Measurements from ENCODE around the gene SLC10A7. TPM values are rescaled to one million over a fixed set of nuclear protein-coding genes. Genes with fewer than 3 reads are reported as not detected.

The SLC10A7 gene
- polyA plus RNA-seq, 4 donors, result 12.9 to 16.5 (median 14.9) TPM

DNA sequence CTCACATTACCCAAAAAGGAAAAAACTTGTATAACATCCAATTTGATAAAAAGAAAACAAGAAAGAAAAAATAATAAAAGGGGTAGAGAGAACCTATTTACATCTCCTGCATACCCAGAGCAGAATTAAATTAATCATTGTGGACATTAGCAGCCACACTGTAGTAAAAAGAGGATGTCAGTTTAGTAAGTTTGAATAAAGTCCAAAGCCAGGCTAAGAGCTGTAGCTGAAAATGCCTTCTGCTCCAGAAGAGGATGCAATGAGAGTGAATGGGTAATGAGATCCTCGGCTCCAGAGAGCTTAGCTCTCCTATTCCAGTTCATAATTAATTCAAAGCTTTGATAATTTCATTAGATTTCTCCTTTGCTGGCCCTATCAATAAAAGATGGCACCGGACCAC, 78.2 kb downstream of the SLC10A7 start:
- DNase-seq (ENCODE audit: low read depth in 4 of 4, low spot score in 2 of 4), result no peak

DNA sequence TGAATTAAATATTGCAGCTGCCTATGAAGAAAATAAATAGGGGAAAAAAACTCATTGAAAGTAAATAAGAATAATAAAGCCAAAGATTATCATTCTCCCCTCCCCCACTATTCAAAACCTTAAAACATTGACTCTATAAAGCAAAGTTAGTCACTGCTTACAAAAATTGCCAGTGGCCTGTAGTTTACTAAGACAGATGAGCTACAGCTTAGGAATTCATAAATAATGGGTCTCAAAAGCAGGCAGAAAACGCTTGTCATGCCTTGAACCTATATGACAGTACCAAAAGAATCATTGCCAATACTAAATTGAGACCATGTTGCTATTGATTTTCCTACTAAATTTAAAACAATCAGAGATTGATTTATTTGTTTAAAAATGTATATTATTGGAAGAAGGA, 78.9 kb downstream of the SLC10A7 start:
- DNase-seq (ENCODE audit: low read depth in 4 of 4, low spot score in 2 of 4), result no peak

DNA sequence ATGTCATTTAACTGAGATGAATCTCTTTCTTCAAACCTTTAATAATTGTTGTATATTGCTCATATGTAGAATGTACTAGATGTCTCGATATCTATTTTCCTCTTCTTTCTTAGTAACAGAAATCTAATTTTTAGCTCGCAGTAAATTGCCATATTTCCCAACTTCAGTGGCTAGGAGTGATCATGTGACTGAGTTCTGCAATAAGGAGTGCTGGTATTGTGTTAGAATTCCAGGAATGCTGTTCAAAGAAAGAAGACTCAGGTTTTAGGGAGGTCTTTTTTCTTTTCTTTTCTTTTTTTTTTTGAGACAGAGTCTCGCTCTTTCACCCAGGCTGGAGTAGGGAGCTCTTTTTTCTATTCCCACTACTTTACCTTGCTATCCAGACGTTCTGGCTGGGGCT, 81.7 kb downstream of the SLC10A7 start:
- no peak for DNase-seq (ENCODE audit: low read depth in 4 of 4, low spot score in 2 of 4)

DNA sequence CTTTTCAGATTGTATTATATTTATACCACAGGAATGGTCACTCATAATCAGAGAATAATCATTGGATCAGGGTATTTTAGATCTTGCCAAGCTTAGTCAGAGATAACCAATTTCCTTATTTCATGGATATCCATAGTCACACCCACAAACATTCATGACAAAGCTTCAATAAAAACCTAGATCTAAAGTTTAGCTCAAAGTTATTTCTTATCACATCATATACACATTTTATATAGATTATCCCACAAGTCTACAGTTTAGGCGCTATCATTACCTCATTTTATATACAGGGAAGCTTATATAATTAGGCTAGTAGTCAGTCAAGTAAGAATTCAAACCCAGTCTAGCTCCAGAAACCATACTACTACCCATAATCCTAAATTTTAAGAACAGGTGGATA, 82.3 kb downstream of the SLC10A7 start:
- DNase-seq (ENCODE audit: low read depth in 4 of 4, low spot score in 2 of 4), result no peak

DNA sequence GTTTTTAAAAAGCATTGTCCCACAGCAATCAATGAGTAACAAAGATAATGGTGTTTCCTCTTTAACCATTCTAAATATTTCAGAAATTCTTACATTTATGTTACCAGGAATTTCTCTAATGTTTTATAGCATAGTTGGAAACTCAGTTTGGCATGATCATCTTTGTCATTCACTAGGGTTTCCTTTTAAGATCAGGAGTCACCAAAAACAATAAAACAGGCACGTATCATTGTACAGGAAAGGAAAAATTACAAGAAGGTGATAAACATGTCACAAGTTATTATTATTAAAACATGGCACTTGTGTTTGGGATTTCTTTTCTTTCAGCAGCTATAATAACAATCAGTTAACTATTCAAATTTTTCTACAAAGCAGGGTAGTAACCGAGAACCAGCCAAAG, 84.0 kb downstream of the SLC10A7 start:
- DNase-seq (ENCODE audit: low read depth in 4 of 4, low spot score in 2 of 4), result no peak

DNA sequence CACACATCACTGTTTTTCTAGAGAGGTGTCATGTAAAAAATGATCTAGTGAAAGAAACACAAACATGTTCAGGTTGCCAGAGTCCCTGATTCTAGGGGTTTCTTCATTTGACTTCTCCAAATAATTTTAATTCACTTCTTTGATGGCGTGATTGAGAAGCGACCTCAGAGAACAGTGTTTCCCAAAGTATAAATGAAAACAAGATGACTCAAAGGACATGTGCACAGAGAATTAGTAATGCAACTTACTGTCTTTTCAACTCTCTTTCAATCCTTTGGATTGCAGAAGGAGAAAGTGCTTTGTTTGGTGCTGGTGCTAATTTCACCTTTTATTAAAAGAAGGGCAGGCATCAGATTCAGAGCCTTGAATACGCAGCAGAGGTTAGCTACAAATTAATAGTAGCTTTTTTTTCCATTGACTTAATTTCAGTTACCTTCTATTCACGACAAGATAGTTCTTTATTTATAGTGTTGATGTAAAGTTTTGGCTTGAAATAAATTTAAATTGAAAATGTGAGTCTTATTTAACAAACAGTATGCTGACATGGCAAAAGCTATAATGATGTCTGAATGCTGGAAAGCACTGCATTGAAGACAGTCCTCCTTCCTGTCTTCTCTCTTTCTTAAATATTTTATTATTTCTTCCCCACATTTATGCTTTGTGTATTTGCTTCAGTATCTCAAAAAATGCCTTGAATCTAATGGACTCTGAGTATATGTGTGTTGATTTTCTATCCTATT, 85.1 kb downstream of the SLC10A7 start:
- no peak for DNase-seq (ENCODE audit: low read depth in 4 of 4, low spot score in 2 of 4)

DNA sequence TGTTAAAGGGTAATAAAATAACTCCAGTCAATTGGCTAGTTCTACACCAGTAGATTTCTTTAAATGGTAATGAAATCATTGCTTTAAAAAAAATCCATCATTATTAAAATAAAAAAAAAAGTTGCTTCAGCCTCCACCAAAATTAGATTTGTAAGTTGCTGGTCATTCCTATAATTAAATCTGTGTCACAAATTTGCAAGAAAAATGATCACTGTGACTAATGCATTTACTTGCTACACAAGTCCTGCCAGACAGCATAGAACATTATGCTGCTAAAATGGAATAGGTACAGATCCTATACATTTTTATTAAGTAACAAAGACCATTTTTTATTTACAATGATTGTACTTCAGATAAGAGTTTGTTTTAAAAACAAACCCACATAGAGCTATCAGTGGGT, 85.8 kb downstream of the SLC10A7 start:
- no peak for DNase-seq (ENCODE audit: low read depth in 4 of 4, low spot score in 2 of 4)

DNA sequence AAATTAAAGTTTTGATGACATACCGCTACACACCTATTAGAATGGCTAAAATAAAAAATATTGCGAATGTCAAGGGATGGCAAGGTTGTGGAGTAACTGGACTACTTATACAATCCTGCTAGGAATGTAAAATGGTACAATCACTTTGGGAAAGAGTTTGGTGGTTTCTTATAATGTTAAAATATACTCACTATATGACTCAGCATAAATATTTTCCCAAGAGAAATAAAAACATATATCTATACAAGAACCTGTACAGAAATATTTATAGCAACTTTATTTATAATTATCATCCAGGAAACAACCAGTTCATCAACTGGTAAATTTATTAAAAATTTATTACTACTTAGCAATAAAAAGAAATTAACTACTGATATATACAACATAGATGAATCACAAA, 89.7 kb downstream of the SLC10A7 start:
- DNase-seq (ENCODE audit: low read depth in 4 of 4, low spot score in 2 of 4), result no peak

DNA sequence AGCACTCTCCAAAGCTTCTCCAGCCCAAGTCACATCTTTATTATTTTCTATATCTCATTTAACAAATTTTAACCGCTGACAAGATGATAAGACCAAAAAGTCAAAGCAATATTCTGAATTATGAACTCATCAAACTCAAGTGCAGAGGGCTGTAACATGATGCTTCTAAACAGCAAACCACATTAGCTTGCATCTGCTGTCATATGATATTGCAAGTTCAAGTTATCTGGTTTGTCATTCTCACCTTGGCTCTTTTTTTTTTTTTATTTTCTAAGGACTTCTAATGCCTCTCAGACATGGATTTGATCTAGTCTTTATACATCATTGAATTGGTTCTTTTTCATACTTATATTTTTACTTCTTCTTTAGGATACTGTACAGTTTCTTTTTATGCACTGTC, 93.4 kb downstream of the SLC10A7 start:
- DNase-seq (ENCODE audit: low read depth in 4 of 4, low spot score in 2 of 4), result no peak

DNA sequence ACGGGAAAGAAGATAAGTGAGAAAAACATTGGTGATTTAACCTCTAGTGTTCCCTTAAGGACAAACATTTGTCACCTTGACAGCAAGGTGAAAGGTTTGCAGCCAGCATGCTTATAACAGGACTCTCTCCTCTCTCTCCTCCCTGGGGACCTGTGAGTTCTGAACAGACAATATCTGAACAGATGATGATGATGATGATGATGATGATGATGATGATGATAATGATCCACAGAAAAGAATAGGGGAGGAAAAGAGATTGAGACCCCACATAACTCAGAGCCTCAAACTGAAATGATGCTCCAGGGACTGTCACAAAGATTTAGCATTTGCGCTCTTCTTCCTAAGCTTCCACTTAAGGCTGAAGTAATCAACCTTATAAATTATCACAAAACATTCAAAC, 103.9 kb downstream of the SLC10A7 start:
- DNase-seq (ENCODE audit: low read depth in 4 of 4, low spot score in 2 of 4), result no peak

DNA sequence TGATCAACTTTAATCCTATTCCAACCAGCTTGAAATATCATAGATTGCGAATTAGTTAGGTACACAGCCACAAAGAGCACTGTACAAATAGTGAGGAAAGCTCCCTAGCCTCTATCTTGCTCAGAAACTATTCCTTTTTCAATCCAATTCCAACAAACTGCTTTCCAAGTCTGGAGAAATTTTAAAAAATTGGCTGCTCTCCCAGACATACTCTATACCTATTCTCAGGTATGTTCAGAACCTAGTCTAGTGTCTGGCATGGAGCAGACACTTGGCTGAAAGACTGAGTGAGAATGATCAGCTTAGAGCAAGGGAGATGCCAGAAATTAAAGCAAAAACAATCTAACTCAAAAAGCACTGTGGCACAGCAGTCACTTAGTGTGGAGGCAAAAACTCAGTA, 105.9 kb downstream of the SLC10A7 start:
- DNase-seq (ENCODE audit: low read depth in 4 of 4, low spot score in 2 of 4), result no peak

DNA sequence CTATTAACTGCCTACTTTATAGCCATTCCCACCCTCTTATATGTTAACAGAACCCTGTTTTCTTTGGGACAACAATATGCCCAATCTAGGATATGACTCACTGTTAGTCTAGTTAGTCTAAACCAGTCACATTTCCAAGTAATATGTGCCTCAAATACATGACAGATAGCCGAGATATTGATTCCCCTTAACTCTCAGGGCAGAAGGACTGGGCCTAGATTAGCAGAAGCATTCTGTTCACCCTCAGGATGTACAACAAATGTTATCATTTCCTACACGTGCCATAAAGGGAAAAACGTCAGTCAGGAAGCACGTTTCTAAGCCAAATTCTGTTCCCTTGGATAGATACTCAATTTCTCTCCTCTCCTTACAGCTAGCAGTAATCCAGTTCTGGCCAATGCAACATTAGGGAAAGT, 114.1 kb downstream of the SLC10A7 start:
- no peak for DNase-seq (ENCODE audit: low read depth in 4 of 4, low spot score in 2 of 4)

DNA sequence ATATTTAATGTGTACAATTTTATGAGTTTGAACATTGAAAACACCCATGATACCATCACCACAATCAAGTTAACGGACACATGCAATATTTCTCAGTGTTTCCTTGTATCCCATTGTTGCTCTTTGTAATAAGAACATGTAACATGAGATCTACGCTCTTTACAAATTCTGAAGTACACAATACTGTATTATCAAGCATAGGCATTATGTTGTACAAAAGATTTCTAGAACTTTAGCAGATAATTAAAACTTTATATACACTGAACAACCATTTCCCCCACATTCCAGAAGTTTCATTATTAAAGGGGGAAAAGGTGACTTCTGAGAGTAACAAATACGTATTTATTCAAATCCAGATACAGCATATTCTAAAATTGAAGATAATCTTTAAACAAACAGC, 114.5 kb downstream of the SLC10A7 start:
- no peak for DNase-seq (ENCODE audit: low read depth in 4 of 4, low spot score in 2 of 4)

DNA sequence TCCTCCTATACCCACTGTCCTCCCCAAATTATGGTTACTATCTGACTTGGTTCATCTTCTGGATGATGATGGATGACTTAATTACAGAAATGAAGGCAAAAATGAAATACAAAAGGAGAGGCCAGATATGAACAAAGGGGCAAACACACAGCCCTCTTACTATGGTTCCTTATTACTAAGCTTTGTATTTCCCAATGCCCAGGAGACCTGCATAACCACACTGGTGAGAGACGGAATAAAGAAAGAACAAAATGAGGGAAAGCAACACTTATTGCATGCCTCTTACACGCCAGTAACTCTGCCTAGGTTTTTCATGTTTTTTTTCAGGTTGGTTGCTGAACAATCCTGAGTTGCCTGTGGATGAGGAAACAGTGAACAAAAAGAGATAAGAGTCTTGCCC, 120.5 kb downstream of the SLC10A7 start:
- no peak for DNase-seq (ENCODE audit: low read depth in 4 of 4, low spot score in 2 of 4)

DNA sequence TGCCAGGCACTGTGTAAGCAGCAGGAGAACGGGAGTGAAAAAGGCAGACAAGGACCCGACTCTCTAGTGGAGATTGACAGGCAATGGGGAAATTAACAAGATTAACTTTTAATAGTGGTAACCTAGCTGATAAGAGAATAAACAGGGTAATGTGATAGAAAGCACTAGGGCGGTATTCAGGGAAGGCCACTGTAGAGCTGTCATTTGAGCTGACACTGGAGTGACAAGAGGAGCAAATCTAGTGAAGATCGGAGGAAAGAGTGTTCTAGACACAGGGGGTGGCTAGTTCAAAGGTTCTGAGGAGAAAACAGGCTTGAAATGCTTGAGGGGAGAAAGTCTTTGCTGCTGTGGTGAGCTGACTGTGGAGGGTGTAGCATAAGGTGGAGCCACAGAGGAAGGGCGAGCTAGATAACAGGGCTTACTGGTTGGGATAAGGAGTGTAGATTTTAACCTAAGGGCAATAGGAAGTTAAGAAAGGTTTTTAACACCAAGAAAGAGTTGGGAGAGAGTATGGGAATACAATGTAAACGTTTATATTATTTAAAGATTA, 122.8 kb downstream of the SLC10A7 start:
- no peak for DNase-seq (ENCODE audit: low read depth in 4 of 4, low spot score in 2 of 4)

DNA sequence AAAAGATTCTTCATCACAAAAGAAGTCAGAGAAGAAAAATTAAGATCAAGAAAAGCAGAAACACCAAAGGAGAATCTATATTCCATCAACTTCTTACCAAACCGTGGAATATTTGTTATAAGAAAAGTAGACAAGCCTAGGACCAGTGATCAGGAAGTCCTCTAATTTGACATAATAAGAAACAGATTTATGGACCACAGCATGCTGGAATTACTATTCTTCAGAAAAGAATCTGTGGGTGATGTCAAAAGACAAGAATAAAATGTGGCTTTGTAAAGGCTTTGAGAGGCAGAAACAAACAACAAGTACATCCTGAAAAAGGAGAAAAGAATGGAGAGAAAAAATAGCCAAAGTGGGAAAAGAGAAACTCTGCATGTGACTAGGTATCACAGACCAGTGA, 123.3 kb downstream of the SLC10A7 start:
- DNase-seq (ENCODE audit: low read depth in 4 of 4, low spot score in 2 of 4), result no peak

DNA sequence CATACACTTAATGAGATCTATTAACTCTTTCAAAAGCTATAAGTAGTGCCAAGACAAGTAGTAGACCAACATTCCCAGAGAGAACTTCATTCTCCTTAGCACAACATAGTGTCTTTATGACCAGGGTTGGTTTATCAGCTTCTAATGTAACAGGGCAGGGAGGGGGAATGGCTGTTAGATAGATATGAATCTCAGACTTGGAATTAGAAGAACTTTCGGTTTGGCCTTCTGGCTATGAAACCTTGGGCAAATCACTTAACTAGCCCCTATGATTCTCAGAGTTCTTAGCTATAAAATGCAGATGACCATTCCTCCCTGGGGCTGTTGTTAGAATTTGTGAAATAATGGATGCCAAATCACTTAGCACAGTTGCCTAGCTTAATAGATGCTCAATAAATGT, 132.2 kb downstream of the SLC10A7 start:
- no peak for DNase-seq (ENCODE audit: low read depth in 4 of 4, low spot score in 2 of 4)

DNA sequence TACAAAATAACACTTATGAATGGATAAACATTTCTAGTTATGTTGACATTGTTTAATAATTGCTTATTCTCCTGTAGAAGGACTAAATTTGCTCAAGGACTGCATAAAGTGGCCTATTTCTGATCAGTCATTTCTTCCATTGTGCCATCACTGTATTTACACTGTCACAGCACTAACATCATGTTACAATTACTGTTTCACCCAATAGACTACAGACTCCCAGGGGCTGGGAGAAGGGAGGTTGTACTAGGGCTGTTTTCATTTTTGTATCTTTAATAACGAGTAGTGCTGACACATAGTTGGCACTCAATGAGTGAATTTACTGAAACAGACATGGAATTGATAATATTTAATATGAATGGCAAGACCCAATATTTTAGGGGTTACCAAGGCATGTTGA, 139.5 kb downstream of the SLC10A7 start:
- no peak for DNase-seq (ENCODE audit: low read depth in 4 of 4, low spot score in 2 of 4)

DNA sequence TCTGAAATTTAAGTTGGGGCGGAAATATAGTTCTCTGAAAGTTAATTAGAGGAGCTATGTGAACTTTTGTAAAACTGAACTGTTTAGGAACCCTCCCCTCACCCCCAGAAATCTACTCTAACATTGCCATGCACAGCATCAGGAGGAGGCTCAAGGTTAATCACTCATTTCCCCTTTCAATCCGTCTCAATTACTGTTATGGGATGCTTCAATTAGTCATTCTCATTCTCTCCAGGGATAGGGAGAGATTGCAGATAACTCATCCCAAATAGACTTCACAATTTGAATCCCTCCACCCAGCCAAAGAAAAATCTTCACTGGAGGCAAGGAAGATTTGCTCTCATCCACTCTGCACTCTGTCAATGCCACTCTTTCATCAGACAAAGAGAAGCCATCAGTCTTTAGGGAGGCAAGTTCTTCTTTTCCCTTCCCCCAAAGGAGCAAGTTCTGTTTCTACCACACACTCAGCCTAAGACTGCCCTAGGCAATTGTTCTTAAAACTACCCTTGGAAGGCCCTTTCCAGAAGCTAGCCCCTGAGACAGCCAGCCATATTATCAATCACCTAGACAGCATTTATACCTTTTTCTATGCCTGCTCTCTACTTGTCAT, 140.4 kb downstream of the SLC10A7 start:
- no peak for DNase-seq (ENCODE audit: low read depth in 4 of 4, low spot score in 2 of 4)

DNA sequence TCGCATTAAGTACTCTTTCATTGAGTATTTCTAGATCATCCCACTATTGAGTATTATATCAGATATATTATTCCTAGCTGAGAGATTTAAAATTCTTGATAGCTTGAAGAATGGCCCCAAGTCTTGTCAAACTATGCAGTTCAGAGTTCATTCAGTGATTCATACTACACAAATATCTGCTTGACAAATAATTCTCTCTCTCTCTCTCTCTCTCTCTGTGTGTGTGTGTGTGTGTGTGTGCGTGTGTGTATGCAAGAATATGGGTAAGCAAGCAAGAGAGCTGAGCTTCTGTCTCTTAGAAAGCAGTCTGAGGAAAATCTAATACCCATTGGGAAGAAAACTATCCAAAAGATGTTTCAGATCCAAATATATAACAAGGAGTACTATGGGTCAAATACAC, 142.0 kb downstream of the SLC10A7 start:
- no peak for DNase-seq (ENCODE audit: low read depth in 4 of 4, low spot score in 2 of 4)

DNA sequence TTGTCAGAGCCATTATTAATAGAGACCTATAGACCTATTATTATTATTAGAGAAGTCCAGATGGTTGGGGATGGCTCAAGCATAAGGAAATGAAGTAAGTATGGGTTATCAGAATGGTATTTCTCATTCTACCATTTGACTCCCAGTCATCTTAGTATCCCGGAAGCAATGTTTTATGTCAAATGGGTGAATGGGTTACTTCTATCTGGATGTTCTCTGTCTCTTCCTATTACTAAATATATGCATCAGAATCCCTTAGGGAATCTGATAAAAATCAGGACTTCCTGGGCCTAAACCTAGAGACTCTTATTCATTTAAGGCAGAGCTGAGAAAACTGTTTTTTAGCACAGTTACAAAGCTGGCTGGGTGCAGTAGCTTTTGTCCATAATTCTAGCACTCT, 149.9 kb downstream of the SLC10A7 start:
- no peak for DNase-seq (ENCODE audit: low read depth in 4 of 4, low spot score in 2 of 4)

DNA sequence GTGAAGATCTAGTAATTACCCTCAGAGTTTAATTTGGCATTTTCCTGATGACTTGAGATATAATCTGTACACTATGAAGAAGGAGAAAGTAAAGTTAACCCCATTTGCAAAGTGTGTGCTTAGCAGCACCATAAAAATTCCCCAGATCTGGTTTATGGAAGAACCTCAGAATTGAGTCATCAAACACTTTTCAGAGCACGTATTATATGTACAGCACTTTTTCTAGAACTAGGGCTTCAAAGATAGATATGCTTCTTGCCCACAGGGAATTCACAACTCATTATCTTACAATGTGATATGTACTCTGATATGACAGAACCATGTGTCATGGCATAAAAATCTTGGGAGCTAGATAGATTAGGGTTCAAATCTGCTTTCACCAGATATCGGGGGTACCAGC, 150.9 kb downstream of the SLC10A7 start:
- DNase-seq (ENCODE audit: low read depth in 4 of 4, low spot score in 2 of 4), result no peak
